GM19099 (cell line): ENCODE data around the gene RASSF4.

Experiments
- POLR2A ChIP-seq: IDR thresholded peaks from 3 replicates; pipeline ENCODE4 v1.6.1; 2011; ENCODE audit warnings: low read depth; ENCODE audit not compliant: insufficient read length; ENCODE audit errors: extremely low read depth

The RASSF4 gene

DNA sequence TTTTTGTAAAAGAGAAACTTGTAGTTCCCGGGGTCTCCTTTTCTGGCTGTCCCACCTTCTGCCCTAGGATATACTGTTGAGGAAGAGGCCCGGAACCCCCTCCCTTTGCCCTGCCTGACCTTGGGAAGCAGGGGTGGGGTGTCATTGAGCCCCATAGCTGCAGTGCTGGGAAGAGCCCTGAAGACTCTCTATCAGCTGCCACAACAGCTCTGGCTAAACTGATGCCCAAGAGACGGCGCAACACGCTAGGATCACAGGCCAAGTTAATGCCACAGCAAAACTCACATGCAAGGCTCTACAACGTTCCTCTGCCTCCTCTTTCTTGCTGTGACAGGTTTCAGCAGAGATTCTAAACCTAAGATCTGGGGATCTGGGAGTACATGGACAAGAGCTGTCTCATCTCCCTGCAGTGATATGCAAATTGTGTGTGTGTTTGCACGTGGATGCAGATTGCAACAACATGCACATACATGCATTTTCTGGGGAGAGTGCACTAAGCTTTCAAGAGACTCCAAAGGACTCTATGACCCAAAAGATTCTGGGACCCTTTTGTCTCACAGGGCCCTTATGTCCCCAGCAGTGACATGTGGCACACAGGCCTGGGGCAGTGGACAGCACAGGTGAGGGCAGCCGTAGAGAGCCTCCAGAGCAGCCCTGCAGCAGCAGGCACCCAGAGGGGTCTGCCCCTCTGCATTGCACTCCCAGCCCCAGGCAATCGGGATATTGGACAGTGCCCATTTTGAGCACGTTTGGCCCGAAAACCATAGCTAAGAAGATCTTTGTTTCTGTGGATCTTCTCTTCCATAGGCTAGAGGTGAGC, 2.5 kb downstream of the RASSF4 start:
- no peak for TF ChIP-seq POLR2A

DNA sequence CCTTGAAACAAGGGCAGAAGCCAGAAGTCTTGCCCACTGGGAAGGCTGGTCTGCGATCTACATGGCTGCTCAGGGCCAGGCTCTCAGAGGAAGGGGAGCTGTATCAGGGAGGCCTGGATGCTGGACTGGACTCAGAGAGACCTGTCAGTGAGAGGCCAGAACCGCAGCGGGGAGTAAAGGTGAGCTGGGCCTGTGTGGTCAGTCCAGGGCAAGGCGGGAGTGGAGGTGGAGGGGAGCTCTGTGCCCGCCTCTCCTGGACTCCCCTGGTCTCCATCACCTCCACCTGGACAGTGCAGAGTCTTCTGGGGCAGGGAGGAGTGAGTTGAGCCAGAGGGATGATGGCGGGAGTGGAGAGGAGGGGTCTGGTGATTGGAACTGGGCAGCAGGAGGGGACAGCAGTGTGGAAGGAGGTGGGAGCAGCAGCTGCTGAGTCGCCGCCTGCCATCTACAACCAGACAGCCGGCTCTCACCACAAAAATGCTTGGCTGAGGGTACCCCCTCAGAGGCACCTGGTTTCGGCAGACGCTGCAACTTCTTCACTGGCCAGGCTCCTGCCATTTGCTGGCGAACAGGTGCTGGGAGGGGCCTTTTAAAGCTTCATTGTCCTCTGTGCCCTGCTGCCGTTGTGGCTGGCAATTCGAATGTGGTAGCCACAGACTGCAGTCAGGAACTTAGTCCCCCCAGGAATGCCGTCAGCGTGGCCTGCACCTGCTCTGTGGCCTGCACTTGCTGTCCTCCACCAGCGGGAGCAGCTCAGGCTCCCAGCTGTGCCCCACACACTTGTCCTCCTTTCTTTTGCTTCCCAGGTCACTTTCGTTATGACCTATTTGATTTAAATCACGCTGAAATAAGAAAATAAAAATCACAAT, 3.5 kb downstream of the RASSF4 start:
- TF ChIP-seq POLR2A: no peak

DNA sequence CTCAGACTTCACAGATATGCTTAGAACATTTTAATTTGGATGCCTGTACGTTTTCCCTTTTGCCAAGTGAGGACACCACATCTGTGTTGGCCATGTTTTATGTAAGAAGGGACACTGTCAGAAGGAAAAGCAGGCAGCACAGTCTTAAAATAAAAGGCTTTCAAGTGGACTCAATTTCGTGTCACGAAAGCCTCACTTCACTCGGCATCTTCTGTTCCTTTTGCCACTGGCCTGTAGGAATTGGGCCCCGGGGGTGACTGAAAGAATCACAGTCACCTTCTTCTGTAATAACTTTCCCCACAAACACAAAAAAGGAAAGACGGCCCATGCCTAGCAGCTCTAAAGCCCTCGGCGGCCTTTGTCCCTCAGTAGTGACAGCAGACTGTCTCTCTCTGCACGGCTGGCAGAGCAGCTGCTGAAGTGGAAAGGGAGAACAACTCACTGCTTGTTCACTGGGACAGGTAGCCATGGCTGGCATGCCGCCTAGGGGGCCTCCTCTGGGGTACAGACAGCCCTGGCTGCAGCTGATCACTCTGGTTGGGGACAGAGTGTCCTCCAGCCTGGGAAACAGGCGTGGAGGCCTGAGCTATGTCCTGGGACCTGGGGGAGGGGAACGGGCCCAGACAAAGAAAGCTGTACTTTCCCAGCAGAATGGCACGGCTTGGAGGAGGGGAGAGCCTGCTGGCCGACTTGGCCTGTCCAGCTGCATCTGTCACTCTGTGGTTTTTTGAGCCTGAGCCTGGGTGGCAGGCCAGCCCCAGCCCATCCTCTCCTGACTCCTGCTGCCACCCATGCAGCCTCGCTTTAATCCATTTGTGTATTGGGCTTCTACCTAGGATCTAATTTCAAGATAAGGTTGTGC, 4.4 kb downstream of the RASSF4 start:
- TF ChIP-seq POLR2A: peak; percentile 24

DNA sequence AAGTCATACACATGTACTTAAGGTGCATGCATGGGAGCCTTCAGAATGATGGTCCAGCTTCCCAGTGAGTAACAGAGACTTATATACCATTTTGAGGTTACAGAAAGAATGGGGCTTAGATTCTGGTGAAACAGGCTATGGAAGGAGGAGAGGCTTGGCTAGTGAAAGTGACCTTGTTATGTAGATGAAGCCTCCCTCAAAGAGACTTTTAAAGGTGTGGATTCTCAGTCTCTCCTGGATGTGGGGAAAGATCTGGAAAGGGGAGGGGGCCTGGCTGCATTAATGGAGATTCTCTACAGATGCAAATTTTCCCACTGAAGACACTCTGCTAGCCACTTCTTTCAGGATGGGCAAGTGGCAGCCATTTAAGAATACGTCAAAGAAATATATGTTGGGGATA, 5.5 kb downstream of the RASSF4 start:
- no peak for TF ChIP-seq POLR2A

DNA sequence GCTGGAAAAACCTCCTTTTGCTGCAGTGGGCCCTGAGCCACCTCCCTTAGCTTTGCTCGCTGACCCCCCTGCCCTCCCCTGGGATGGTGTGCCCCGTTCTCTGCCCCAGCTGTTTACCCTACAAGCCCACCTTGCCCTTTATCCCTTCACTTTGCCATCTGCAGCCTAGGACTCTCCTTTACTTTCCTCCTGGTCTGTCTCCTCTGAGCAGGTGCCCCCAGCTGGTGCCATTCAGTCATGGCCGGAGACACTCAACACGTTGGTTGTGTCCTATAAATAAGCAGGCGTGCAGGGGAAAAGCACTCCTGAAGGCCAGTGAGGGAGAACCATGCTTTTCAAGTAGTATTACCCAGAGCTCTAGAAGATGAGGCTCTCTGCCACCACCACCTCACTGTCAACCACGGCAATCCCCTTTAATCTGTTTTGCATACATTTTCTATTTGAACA, 6.1 kb downstream of the RASSF4 start:
- peak; percentile 33 for TF ChIP-seq POLR2A

DNA sequence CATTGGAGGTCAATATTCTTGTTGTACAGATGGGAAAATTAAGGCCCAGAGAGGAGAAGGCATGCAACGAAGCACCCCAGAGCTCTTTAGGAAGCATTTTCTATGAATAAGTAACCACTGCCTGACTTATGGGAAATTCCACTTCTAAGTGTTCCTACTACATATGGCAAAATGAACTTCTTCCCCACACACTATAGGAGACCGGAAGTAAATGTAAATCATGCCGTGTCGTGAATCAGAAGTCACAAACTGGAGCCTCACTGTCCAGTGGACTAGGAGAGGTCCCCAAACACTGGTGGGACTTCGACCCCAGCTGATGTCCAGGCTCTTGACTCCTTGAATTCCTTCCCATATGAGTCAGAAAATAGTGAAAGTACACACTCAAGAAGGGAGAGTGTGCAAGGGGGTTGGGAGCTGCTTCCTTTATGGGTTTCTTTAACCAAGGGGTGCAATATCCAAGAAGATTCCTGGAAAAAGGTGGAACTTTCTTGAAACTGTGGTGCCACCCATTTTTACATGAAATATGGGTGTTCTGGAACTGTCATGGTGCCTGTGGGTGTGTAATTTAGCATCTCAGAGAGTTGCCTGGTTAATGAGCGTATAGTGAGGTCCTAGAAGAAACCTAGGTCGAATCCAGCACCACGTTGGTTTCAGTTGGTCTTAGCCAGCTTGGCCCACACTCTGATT, 6.7 kb downstream of the RASSF4 start:
- no peak for TF ChIP-seq POLR2A

DNA sequence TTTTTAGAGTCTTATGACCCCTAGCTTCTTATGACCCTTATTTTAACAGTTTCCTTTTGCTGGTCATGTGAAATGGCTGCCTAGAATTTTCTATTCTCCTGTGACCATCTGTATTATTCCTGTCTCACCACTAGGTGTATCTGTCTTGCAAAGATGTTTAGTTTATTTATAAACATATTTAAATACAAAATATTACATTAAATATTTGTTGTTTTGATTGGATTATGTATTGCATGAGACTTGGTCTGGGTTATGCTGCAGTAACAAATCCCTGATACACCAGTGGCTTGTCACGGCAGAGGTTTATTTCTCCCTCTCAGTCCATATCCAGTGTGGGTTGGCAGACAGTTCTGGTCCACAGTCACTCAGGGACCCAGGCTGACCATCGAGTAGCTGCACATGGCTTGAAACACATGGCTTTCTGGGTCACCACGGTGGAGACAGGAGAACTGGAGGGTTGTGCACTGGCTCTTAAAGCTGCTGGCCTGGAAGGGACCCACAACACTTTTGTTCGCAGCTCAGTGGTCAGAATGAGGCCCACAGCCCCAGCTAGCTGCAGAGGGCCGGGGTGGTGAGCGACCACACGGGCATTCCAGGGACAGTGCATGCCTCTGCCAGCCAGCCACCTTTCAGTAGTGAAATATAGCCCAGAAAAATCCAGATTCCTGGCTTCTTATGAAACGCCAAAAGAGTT, 7.4 kb downstream of the RASSF4 start:
- no peak for TF ChIP-seq POLR2A

DNA sequence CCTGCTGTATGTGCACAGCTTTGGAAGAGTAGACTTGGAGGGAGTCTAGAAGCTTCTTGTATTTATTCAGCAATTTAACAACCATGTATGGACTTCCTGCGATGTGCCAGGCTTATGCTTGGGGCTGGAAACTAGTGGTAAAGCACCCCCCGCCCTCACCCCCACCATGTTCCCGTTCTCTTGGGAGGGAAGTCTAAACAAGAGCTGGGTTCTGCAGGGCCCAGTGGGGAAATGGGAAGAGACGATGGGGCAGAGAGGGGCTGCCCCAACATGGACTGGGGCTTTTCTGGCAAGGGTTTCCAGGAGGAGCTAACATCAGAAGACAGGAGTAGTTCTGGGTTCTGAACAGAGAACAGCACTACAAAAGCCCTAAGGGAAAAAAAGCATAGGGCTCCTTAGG, 8.0 kb downstream of the RASSF4 start:
- TF ChIP-seq POLR2A: no peak

DNA sequence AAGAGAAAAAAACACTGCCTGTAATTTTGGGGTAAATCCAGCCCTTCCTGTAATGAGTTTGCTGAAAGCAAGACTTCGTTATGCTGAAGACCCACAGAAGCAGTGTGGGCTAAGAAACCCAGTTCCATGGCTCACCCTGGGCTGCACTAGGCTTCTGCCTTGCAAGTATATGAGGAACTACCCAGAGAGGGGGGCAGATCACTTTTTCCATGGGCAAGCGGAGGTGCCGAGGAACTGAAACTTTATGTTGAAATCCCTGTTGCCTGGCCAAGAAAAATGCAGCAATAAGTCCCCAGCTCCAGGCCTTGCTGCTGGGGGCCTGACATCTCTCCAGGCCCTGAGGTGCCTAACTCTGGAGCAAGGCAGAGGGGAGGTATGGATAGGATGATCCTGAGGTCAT, 8.5 kb downstream of the RASSF4 start:
- TF ChIP-seq POLR2A: no peak

DNA sequence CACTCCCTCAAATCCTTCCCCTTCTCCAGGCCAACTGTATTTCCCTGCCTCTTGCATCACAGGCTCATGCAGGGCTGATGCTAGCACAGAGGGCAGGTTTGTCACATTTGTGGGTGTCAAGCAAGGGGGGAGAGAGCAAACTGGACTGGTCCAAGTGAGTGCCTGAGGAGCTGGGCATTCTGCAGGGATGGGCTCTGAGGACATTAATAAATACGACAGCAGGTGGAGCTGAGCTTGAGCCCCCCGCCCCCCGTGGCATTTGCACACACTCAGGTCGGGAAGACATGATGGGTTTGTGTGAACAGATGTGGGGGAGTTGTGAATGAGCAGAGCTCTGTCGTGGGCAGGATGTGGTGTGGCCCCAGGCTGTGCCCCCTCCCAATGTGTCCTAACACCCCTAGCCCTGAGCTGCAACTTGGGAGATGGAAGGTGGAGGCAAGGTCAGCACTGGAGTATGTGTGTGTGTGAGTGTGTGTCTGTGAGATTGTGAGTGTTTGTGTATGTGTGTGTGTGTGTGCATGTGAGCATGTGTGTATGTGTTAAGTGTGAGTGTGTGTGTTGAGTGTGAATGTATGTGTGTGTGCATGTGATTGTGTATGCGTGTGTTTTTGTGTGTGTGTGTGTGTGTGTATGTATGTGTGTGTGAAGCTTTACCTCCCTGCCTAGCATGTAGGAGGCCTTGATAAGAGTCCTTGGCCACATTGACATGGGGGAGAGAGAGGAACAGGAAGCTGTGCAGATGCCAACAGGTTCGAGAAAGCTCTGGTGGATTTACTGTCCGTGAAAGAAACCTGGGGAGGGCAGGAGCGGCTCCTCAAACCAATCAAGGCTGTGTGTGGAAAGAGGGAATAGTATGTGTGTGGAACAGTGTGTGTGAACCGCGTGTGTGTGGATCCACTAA, 9.1 kb downstream of the RASSF4 start:
- no peak for TF ChIP-seq POLR2A

DNA sequence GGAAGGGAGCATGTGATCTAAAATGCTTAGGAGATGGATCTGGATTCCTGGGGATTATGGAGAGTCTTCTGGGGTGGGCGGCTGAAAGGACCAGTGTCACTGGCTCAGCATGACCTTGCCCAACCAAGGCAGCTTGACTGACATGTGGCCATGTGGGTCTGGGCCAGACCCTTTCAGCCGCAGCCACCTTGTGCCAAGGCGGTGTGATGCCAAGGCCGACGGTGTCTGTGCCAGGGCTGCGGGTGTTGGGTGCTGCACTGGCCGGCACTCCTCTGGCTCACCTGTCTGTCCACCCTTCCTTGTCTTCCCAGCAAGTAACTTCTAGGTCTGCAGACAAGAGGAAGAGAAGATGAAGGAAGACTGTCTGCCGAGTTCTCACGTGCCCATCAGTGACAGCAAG, 10.3 kb downstream of the RASSF4 start:
- no peak for TF ChIP-seq POLR2A

DNA sequence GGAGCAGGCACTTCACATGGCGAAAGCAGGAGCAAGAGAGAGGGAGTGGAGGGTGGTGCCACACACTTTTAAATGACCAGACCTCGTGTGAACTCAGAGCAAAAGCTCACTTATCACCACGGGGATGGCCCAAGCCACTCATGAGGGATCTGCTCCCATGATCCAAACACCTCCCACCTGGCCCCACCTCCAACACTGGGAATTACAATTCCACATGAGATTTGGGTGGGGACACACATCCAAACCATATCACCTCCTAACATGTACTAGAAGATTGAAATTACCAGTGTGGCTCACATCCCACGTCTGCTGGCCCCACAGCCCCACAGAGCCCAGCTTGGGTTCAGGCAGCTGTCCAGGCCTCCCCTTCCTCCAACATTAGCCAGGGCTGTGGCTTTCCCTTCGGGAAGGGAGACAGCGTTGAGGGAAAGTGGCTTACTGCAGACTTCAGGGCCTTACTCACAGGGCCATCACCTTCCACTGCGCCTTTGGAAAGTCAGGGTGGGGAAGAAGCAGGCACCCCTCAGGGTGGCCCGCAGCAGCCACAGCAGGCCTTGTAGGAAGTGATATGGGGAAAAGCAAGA, 11.3 kb downstream of the RASSF4 start:
- TF ChIP-seq POLR2A: no peak

DNA sequence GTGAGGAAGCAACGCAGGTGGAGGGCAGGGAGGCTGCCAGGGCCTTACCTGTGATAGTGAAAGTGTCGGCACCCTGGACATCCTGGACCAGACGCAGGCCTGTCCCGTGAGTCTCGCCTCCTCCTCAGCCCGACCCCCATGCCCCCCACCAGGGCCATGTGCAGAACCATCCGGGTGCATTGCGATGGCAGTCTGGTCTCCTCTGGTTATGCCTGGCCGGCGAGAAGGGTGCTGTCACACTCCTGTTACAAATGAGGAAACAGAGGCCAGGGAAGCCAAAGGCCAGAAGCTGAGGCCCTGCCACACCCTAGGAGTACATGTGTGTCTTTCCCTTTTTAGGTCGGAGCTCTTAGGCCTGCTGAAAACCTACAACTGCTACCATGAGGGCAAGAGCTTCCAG, 11.8 kb downstream of the RASSF4 start:
- TF ChIP-seq POLR2A: no peak
